ENCODE results near the gene NRAP.
"Not testable (repeated sequence)": the region's sequence is repeated elsewhere in the genome, so short reads cannot be mapped to it uniquely, and the experiment has no call there.

The NRAP gene

DNA sequence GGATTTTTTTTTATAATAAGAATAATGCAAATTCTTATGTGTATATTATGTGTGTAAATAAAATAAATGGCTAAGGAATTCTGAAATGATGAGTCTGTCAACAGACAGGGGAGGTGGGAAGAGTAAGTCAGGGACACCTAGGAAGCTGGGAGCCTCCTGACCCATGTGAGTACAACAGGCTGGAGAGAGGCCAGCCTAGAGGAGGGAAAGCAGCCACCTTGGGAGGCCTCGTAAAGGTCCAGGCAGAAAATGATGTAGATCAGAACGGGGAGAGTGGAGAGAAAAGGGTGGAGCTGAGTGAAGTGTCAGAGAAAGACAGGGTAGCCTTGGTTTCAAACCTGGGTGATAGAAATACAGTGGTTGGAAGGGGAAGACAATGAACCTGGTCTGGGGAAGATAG, 6.9 kb downstream of the NRAP start (continued):
- TF ChIP-seq ZNF23 (tag by site-specific recombination; IDR thresholded peaks at IDR 0.05; ENCODE audit: borderline replicate concordance), result no peak
- no peak for TF ChIP-seq ZNF248 (tag by site-specific recombination; IDR thresholded peaks at IDR 0.05)
- TF ChIP-seq ZBTB17 (tag by site-specific recombination; IDR thresholded peaks at IDR 0.05), result no peak
- TF ChIP-seq ZNF335 (tag by site-specific recombination; conservative IDR thresholded peaks at IDR 0.05), result 0 out of 2 replicates have a peak, but pooled peaks have one; percentile 12

GRCh38 chr10:113652456-113652855, 11.4 kb downstream of the NRAP start:
- H3K4me3 ChIP-seq (ENCODE audit: low read depth, low read length); H3K36me3 ChIP-seq (ENCODE audit: control insufficient read depth in 2 of 2, insufficient read depth in 1 of 2, low read length in 2 of 2); H3K9me3 ChIP-seq (ENCODE audit: control insufficient read depth, insufficient read depth, low read depth, low read length); CTCF ChIA-PET; POLR2A ChIA-PET; H3K4me1 ChIP-seq (ENCODE audit: control insufficient read depth, insufficient read depth, low read length); H3K27ac ChIP-seq (ENCODE audit: extremely low read depth, low read depth, low read length): not testable (repeated sequence)

DNA sequence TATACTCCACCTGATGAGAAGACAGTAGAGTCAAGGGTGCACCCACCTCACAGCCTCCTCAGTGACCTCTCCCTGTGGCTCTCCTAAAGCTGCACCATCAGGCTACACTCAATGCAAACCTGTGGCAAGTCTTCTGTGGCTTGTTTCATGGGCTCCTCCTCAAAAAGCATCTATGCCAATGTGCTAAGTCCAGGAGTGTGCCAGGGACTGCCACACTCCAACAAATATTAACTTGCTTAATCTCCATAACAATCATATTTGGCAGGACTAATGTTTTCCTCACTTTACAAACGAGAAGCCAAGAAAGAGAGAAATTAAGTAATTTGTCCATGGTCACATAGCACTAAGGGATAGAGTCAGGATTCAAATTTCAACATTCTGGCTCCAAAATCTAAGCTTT, 11.9 kb downstream of the NRAP start:
- Histone ChIP-seq H3K27ac (ENCODE audit: extremely low read depth, low read depth, low read length) (no peak overlapping the region), H3K36me3 (ENCODE audit: control insufficient read depth in 2 of 2, insufficient read depth in 1 of 2, low read length in 2 of 2) (no peaks in the 10 kb centered on the region), H3K4me1 (ENCODE audit: control insufficient read depth, insufficient read depth, low read length) (no peaks in the 10 kb centered on the region), H3K9me3 (ENCODE audit: control insufficient read depth, insufficient read depth, low read depth, low read length) (no peaks in the 10 kb centered on the region), H3K4me3 (ENCODE audit: low read depth, low read length) (no peak overlapping the region)
- POLR2A ChIA-PET, result no interaction called here
- CTCF ChIA-PET, result interaction anchor here (1.8 kb wide), 1 partner anchor 36 kb away, joined by 4 read pairs; no protein-coding TSS in a partner anchor
- TF ChIP-seq ZNF521 (tag by site-specific recombination; IDR thresholded peaks at IDR 0.05), result no peak
- TF ChIP-seq ZNF48 (tag by site-specific recombination; IDR thresholded peaks at IDR 0.05), result no peak
- TF ChIP-seq ZNF18 (tag by site-specific recombination; IDR thresholded peaks at IDR 0.05), result no peak

DNA sequence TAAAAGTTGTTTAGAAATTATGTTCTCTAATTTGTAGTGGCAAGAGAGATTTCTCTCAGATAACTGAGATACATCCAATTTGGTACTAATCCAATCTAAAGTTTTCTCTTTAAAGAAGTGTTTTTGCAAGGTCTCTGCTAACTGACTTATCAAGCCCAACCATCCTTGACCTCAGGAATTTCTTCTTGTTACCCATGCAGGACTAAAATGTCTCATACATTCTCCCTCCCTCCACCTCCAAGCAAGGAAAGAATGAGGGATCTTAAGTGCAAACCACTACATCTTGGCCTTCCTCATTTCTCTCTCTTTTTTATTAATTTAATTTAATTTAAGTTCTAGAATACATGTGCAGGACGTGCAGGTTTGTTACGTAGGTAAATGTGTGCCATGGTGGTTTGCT, 12.8 kb downstream of the NRAP start:
- ChIA-PET CTCF (interaction anchor here (0.6 to 1.8 kb wide), 3 partner anchors 35 to 590 kb away, joined by 3 to 4 read pairs (median 3); no protein-coding TSS in a partner anchor), POLR2A (no interaction called here)
- H3K9me3 ChIP-seq (ENCODE audit: control insufficient read depth, insufficient read depth, low read depth, low read length), result no peaks in the 10 kb centered on the region

GRCh38 chr10:113650172-113650571, 13.7 kb downstream of the NRAP start:
- POLR2A ChIA-PET, result no interaction called here
- Histone ChIP-seq H3K4me3 (ENCODE audit: low read depth, low read length) (no peak overlapping the region), H3K9me3 (ENCODE audit: control insufficient read depth, insufficient read depth, low read depth, low read length) (no peaks in the 10 kb centered on the region), H3K27ac (ENCODE audit: extremely low read depth, low read depth, low read length) (no peak overlapping the region), H3K4me1 (ENCODE audit: control insufficient read depth, insufficient read depth, low read length) (peaks cover under 1% of the 10 kb centered on the region; the same call in 1 of the 2 replicates), H3K36me3 (ENCODE audit: control insufficient read depth in 2 of 2, insufficient read depth in 1 of 2, low read length in 2 of 2) (no peaks in the 10 kb centered on the region)
- no peak for TF ChIP-seq ZNF837 (tag by site-specific recombination; IDR thresholded peaks at IDR 0.05)
- TF ChIP-seq WT1 (tag by site-specific recombination; IDR thresholded peaks at IDR 0.05), result no peak
- TF ChIP-seq ZNF155 (tag by site-specific recombination; IDR thresholded peaks at IDR 0.05), result no peak
- TF ChIP-seq ZBTB21 (tag by site-specific recombination; IDR thresholded peaks at IDR 0.05), result no peak
- no peak for TF ChIP-seq RBAK (tag by site-specific recombination; IDR thresholded peaks at IDR 0.05)
- no peak for TF ChIP-seq ZNF544 (tag by site-specific recombination; IDR thresholded peaks at IDR 0.05)
- CTCF ChIA-PET, result interaction anchor here (1.8 kb wide), 1 partner anchor 34 kb away, joined by 4 read pairs; no protein-coding TSS in a partner anchor

More for the DNA sequence above, 12.8 kb downstream of the NRAP start:
- Histone ChIP-seq H3K36me3 (ENCODE audit: control insufficient read depth in 2 of 2, insufficient read depth in 1 of 2, low read length in 2 of 2) (no peaks in the 10 kb centered on the region), H3K4me3 (ENCODE audit: low read depth, low read length) (no peak overlapping the region), H3K4me1 (ENCODE audit: control insufficient read depth, insufficient read depth, low read length) (no peaks in the 10 kb centered on the region), H3K27ac (ENCODE audit: extremely low read depth, low read depth, low read length) (no peak overlapping the region)
- TF ChIP-seq ZNF624 (tag by site-specific recombination; IDR thresholded peaks at IDR 0.05), result no peak
- no peak for TF ChIP-seq ZNF843 (tag by site-specific recombination; IDR thresholded peaks at IDR 0.05)
- TF ChIP-seq ZNF449 (tag by site-specific recombination; IDR thresholded peaks at IDR 0.05), result peak; percentile 42; the same call in 1 of the 2 replicates
- no peak for TF ChIP-seq ZNF707 (tag by site-specific recombination; IDR thresholded peaks at IDR 0.05)
- TF ChIP-seq ZNF837 (tag by site-specific recombination; IDR thresholded peaks at IDR 0.05), result no peak

Measured in HEK293 (cell line).